NCI-H2196 (cell line): ENCODE results near the gene POLR2C.
A peak's percentile ranks its signal among the peaks of the same experiment; 100 is the strongest.

ENCODE experiments used
- DNase-seq: peaks from one replicate; lab custom pipeline; 2025; ENCODE audit not compliant: unreplicated experiment; lab: John Stamatoyannopoulos, UW

The POLR2C gene

GRCh38 chr16:57447186-57447962 lies 15.1 kb upstream of the POLR2C start, which contains the start of the genes CIAPIN1 and COQ9:
Gene CIAPIN1, minus strand, starts transcription at chr16:57447385. Its CDS starts 6,457 bp downstream, at chr16:57440928.
Gene COQ9, plus strand, starts transcription at chr16:57447479. Its CDS starts 27 bp downstream, at chr16:57447506.
- peak; percentile 83 for DNase-seq

- DNase-seq: no peak
Observed at GRCh38 chr16:57452021-57452420, 10.5 kb upstream of the POLR2C start.

GRCh38 chr16:57462978-57463362 lies 491 bp downstream of the POLR2C start:
- DNase-seq: no peak

GRCh38 chr16:57464523-57464922 lies 2.0 kb downstream of the POLR2C start:
- DNase-seq: no peak

GRCh38 chr16:57468346-57468745 lies 5.9 kb downstream of the POLR2C start:
- DNase-seq: no peak

GRCh38 chr16:57469046-57469445 lies 6.6 kb downstream of the POLR2C start:
- DNase-seq: no peak

GRCh38 chr16:57469917-57470470 lies 7.5 kb downstream of the POLR2C start:
- no peak for DNase-seq

GRCh38 chr16:57470711-57471110 lies 8.2 kb downstream of the POLR2C start:
- no peak for DNase-seq

- DNase-seq: no peak
Observed at GRCh38 chr16:57471209-57471608, 8.7 kb downstream of the POLR2C start.

GRCh38 chr16:57471852-57472664 lies 9.6 kb downstream of the POLR2C start:
- no peak for DNase-seq

- no peak for DNase-seq
Observed at GRCh38 chr16:57472665-57473060, 10.2 kb downstream of the POLR2C start.

GRCh38 chr16:57473176-57473840 lies 10.8 kb downstream of the POLR2C start:
- DNase-seq: no peak

- no peak for DNase-seq
Observed at GRCh38 chr16:57473906-57474305, 11.4 kb downstream of the POLR2C start.

- no peak for DNase-seq
Observed at GRCh38 chr16:57474671-57475661, 12.5 kb downstream of the POLR2C start.

GRCh38 chr16:57475711-57476339 lies 13.3 kb downstream of the POLR2C start:
- no peak for DNase-seq

GRCh38 chr16:57476546-57477410 lies 14.3 kb downstream of the POLR2C start:
- DNase-seq: no peak

GRCh38 chr16:57477531-57478202 lies 15.2 kb downstream of the POLR2C start:
- no peak for DNase-seq
